Heart right ventricle (tissue), 16 donors: ENCODE results near the gene PAPOLG. TPM values are rescaled to one million over a fixed set of nuclear protein-coding genes. Genes with fewer than 3 reads are reported as not detected.

ENCODE experiments used
- ATAC-seq, 8 donors: fragments of 200-7000 bp; cut with Tn5 transposase; one replicate each; pipeline ENCODE4 v1.9.1; 2020; ENCODE audit warnings: mild to moderate bottlenecking in 8 of 8, moderate library complexity in 8 of 8, moderate number of reproducible peaks in 1 of 8
- DNase-seq, 2 donors: peaks; one replicate each; pipeline ENCODE4 v3.0.0-alpha.2; 2020
- H3K27ac ChIP-seq, 10 donors: fragments of 200-600 bp; sonication (generic) in 2 of 10; one replicate each; pipeline versions ENCODE4 v1.5.0 to v1.8.0; 2020 to 2022; ENCODE audit warnings: mild to moderate bottlenecking in 3 of 10
- H3K27me3 ChIP-seq, 7 donors: fragments of 200-600 bp; one replicate each; pipeline ENCODE4 v1.8.0; 2021 to 2022; ENCODE audit warnings: mild to moderate bottlenecking in 2 of 7
- H3K36me3 ChIP-seq, 9 donors: fragments of 200-600 bp; sonication (generic) in 1 of 9; one replicate each; pipeline versions ENCODE4 v1.5.0 to v1.8.0; 2020 to 2022; ENCODE audit warnings: mild to moderate bottlenecking in 2 of 9
- H3K4me1 ChIP-seq, 9 donors: fragments of 200-600 bp; sonication (generic) in 1 of 9; one replicate each; pipeline versions ENCODE4 v1.5.0 to v1.8.0; 2020 to 2022; ENCODE audit warnings: mild to moderate bottlenecking in 4 of 9
- H3K4me3 ChIP-seq, 10 donors: fragments of 200-600 bp; sonication (generic) in 2 of 10; one replicate each; pipeline versions ENCODE4 v1.5.0 to v1.8.0; 2020 to 2022; ENCODE audit warnings: mild to moderate bottlenecking in 7 of 10, moderate library complexity in 2 of 10
- H3K9me3 ChIP-seq, 11 donors: fragments of 200-600 bp in 10 of 11; sonication (generic) in 2 of 11; one replicate each; pipeline versions ENCODE4 v1.5.0 to v1.8.0; 2013 to 2022; ENCODE audit warnings: mild to moderate bottlenecking in 2 of 11, control low read depth in 1 of 11, moderate library complexity in 1 of 11
- WGBS, 2 donors: extraction: QIAGEN DNeasy Blood & Tissue Kit; methylation state at CpG; one replicate each; pipeline ENCODE4 v1.1.7; 2013; ENCODE audit warnings: inconsistent platforms in 1 of 2; 5-methylcytosine and 5-hydroxymethylcytosine counted together
- intact Hi-C, 10 donors: fragments of 100-400 bp; cut with DNase I; formaldehyde crosslinking; loops; one replicate each; pipeline versions ENCODE4 v1.11.1 to v1.14.2; 2022
- polyA plus RNA-seq, 2 donors: library from polyadenylated mRNA; stranded (reverse); fragments of 200-250 nt; gene quantifications; one replicate each; pipeline ENCODE4 v1.2.3, GENCODE V29; 2013
- total RNA-seq, 10 donors: library from RNA; stranded (reverse); fragmentation: NEBNext Ultra II Directional in 3 of 10; extraction: Animal tissue kit (Norgen Biotek cat#: 25700) in 3 of 10; gene quantifications; one replicate each; pipeline versions ENCODE4 v1.2.1 to v1.2.4, GENCODE V29; 2021 to 2023
- TF ChIP-seq, protein P1 (sequence below), 9 donors: fragments of 200-600 bp; sonication (generic) in 2 of 9; IDR thresholded peaks; one replicate each; pipeline versions ENCODE4 v1.5.0 to v1.8.0; 2021 to 2022; ENCODE audit warnings: antibody characterized with exemption in 9 of 9, mild to moderate bottlenecking in 5 of 9, moderate library complexity in 1 of 9
- donor health status: Arrhythmogenic right ventricular cardiomyopathy.
- donor health status: ischemic (EF 13 %, LVEDD 7.1; RV severe dilation, severe dysfunction).
- donor health status: healthy with polysubstance abuse.
- donor health status: DM: no; HTN: yes; CAD: no.
- donor health status: DM: no; HTN: no; CAD: no.
- donor health status: ischemic (EF 25% LVEDD 6.9; RV normal size, moderate dysfunction).
- donor health status: ischemic (EF 25% LVEDD 5.7; RV mildly dilated, moderate dysfunction).
- donor health status: healthy.
- donor health status: DM: yes; HTN: yes; CAD: no.
- donor health status: Ischemic cardiomyopathy.
- donor health status: ischemic (EF 35%, LVEDD 5.7; RV mildly dilated, moderate dysfunction).
- donor health status: nonischemic (EF 11% LVEDD 7.7; RV severe dilation, severe dysfunction).
- donor health status: DM: yes; HTN: yes; CAD: no.
- donor health status: PGD.
- donor health status: ischemic (EF 29% LVEDD 5.4; RV normal size, mild dysfunction).
- donor health status: nonischemic (EF 23%, LVEDD 6.1; RV moderate dilation, normal function).

The PAPOLG gene
- total and polyA plus RNA-seq, 12 donors = 2.7 to 11.9 (median 8.4) TPM

GRCh38 chr2:60739156-60739555, 16.9 kb upstream of the PAPOLG start:
- intact Hi-C loops = no loop called here
- 78 to 90% methylated on average over 6 of the region's 6 CpGs for WGBS, 2 donors
- Histone ChIP-seq H3K9me3 (no peaks in the 10 kb centered on the region), H3K4me3 (no peak overlapping the region), H3K36me3 (no peaks in the 10 kb centered on the region), H3K4me1 (peaks cover 0 to 8% (median 0%) of the 10 kb centered on the region in 9 donors), H3K27ac (no peak overlapping the region), H3K27me3 (peaks cover 0 to 53% (median 38%) of the 10 kb centered on the region in 7 donors)
- ATAC-seq (no peak), DNase-seq (no peak)
- TF ChIP-seq, protein P1, sequence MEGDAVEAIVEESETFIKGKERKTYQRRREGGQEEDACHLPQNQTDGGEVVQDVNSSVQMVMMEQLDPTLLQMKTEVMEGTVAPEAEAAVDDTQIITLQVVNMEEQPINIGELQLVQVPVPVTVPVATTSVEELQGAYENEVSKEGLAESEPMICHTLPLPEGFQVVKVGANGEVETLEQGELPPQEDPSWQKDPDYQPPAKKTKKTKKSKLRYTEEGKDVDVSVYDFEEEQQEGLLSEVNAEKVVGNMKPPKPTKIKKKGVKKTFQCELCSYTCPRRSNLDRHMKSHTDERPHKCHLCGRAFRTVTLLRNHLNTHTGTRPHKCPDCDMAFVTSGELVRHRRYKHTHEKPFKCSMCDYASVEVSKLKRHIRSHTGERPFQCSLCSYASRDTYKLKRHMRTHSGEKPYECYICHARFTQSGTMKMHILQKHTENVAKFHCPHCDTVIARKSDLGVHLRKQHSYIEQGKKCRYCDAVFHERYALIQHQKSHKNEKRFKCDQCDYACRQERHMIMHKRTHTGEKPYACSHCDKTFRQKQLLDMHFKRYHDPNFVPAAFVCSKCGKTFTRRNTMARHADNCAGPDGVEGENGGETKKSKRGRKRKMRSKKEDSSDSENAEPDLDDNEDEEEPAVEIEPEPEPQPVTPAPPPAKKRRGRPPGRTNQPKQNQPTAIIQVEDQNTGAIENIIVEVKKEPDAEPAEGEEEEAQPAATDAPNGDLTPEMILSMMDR (IDR thresholded peaks at IDR 0.05) = no peak

DNA sequence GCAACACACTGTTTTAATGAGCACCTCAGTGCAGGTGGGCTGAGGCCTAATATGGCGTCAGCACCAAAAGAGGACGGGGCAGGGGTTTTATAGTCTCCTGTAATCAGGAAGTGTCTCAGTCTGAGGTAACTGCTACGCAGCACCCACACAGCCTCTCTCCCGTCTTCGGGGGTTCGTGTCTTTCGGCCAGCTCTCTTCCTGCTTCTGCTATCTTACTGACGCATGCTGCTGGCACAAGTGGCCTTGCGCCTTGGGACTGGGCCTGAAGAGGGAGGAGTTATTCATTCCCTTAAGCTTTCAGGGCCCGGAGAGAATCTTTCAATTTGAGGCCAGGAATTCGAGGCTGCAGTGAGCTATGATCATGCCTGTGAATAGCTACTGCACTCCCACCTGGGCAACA, 14.5 kb upstream of the PAPOLG start:
- ATAC-seq (no peak), DNase-seq (peak; percentile 14 to 25)
- TF ChIP-seq, protein P1 (IDR thresholded peaks at IDR 0.05) = no peak
- H3K9me3 ChIP-seq = no peaks in the 10 kb centered on the region
- no peaks in the 10 kb centered on the region for H3K36me3 ChIP-seq
- 67 to 74% methylated on average over 11 of the region's 11 CpGs for WGBS, 2 donors
- H3K27me3 ChIP-seq = peaks cover 0 to 36% (median 21%) of the 10 kb centered on the region in 7 donors
- H3K4me1 ChIP-seq = peaks cover 0 to 8% (median 0%) of the 10 kb centered on the region in 9 donors
- intact Hi-C loops = no loop called here
- no peak overlapping the region for H3K27ac ChIP-seq
- no peak overlapping the region for H3K4me3 ChIP-seq

GRCh38 chr2:60742419-60742818, 13.6 kb upstream of the PAPOLG start:
- intact Hi-C loops = no loop called here
- no peak for ATAC-seq
- TF ChIP-seq, protein P1 (IDR thresholded peaks at IDR 0.05) = no peak
- no peak for DNase-seq
- Histone ChIP-seq H3K4me1 (peaks cover 0 to 8% (median 0%) of the 10 kb centered on the region in 9 donors), H3K9me3 (no peaks in the 10 kb centered on the region), H3K27ac (no peak overlapping the region), H3K27me3 (peaks cover 0 to 29% (median 19%) of the 10 kb centered on the region in 7 donors), H3K36me3 (no peaks in the 10 kb centered on the region), H3K4me3 (no peak overlapping the region)
- WGBS, 2 donors = 76 to 85% methylated on average over 4 of the region's 4 CpGs

- intact Hi-C loops = no loop called here
- Histone ChIP-seq H3K27ac (no peak overlapping the region), H3K9me3 (no peaks in the 10 kb centered on the region), H3K36me3 (no peaks in the 10 kb centered on the region), H3K4me1 (peaks cover 0 to 8% (median 0%) of the 10 kb centered on the region in 9 donors), H3K4me3 (no peak overlapping the region), H3K27me3 (peaks cover 0 to 5% (median 0%) of the 10 kb centered on the region in 7 donors)
- DNase-seq (no peak), ATAC-seq (peak in 1 of 8 donors; percentile 12)
- whole genome bisulfite sequencing, 2 donors = 90 to 96% methylated on average over 5 of the region's 5 CpGs
- TF ChIP-seq, protein P1 (IDR thresholded peaks at IDR 0.05) = no peak
These were observed 10.7 kb upstream of the PAPOLG start for GRCh38 chr2:60745330-60745729.
